IMR-90 (cell line): ENCODE results near the gene AGXT.

ENCODE experiments used
- BHLHE40 ChIP-seq: fragments of 150-350 bp; IDR thresholded peaks from 2 replicates; pipeline ENCODE4 v1.6.1; 2016; ENCODE audit warnings: mild to moderate bottlenecking, low read depth, low read length
- CEBPB ChIP-seq: IDR thresholded peaks from 2 replicates; pipeline ENCODE4 v1.6.1; 2012; ENCODE audit warnings: low read depth, low read length, improper control_type of control experiment
- CHD1 ChIP-seq: IDR thresholded peaks from 2 replicates; pipeline ENCODE4 v1.6.1; 2012; ENCODE audit warnings: low read depth, low read length, improper control_type of control experiment
- FOS ChIP-seq: fragments of 150-350 bp; IDR thresholded peaks from 2 replicates; pipeline ENCODE4 v1.6.1; 2016; ENCODE audit warnings: low read depth, low read length
- MAFK ChIP-seq: IDR thresholded peaks from 2 replicates; pipeline ENCODE4 v1.6.1; 2012; ENCODE audit warnings: low read depth, low read length, improper control_type of control experiment
- MAZ ChIP-seq: IDR thresholded peaks from 2 replicates; pipeline ENCODE4 v1.6.1; 2012; ENCODE audit warnings: low read depth, mild to moderate bottlenecking, low read length, improper control_type of control experiment, moderate library complexity, borderline replicate concordance
- MXI1 ChIP-seq: IDR thresholded peaks from 2 replicates; pipeline ENCODE4 v1.6.1; 2012; ENCODE audit warnings: low read depth, mild to moderate bottlenecking, low read length, moderate library complexity, borderline replicate concordance
- NFE2L2 ChIP-seq: fragments of 150-350 bp; IDR thresholded peaks from 2 replicates; pipeline ENCODE4 v1.6.1; 2016; ENCODE audit warnings: low read depth, mild to moderate bottlenecking, low read length
- POLR2A ChIP-seq: IDR thresholded peaks from 2 replicates; pipeline ENCODE4 v1.6.1; 2012; ENCODE audit warnings: mild to moderate bottlenecking, low read depth, low read length
- RAD21 ChIP-seq: IDR thresholded peaks from 2 replicates; pipeline ENCODE4 v1.6.1; 2012; ENCODE audit warnings: low read length, improper control_type of control experiment
- RCOR1 ChIP-seq: IDR thresholded peaks from 2 replicates; pipeline ENCODE4 v1.6.1; 2012; ENCODE audit warnings: mild to moderate bottlenecking, low read length, improper control_type of control experiment; ENCODE audit not compliant: insufficient replicate concordance
- RFX5 ChIP-seq: IDR thresholded peaks from 2 replicates; pipeline ENCODE4 v1.8.0; 2012; ENCODE audit warnings: low read depth, mild to moderate bottlenecking, low read length, moderate library complexity
- SMC3 ChIP-seq: fragments of 150-350 bp; IDR thresholded peaks from 2 replicates; pipeline ENCODE4 v1.6.1; 2016; ENCODE audit warnings: low read depth, mild to moderate bottlenecking, antibody characterized with exemption, low read length, moderate library complexity
- TF ChIP-seq, protein P1 (sequence below): conservative IDR thresholded peaks from 2 replicates; pipeline ENCODE4 v1.5.1; 2012; ENCODE audit warnings: mild to moderate bottlenecking, low read depth, low read length, improper control_type of control experiment

DNA sequence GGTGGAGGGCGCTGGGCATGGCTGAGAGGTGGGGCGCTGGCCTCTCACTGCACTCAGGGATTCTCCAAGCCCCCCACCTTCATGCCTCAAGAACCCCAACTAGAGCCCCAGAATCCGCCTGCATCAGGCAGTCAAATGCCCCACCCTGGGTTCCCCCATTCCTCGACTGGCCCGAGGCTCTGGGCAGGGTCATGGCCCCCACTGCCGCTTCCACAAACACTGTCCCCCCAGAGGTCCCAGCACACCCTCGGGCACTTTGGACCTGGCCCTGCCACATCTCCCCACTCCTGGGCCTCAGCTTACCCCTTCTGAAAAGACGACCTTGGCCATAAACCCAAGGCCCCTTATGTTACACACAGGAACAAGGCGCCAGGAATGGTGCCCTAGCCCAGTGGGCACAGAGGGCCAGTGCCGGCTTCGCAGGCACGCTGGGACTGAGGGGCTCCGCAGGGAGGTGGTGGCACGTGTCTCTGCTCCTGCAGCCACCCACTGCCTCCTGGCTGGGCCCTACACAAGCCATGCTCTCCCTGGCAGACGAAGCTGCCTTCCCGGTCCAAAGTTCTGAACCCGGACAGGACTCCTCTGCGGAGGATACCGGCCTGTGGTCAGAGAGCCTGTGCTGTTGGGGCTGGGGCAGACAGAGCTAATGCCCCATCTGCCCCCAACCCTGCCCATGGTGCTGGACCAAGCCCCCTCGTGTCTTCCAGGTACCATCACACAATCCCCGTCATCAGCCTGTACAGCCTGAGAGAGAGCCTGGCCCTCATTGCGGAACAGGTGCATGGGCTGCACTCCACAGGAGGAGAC, 6.8 kb downstream of the AGXT start:
- TF ChIP-seq CHD1 (no peak), RFX5 (no peak), MXI1 (no peak), POLR2A (no peak), RCOR1 (no peak), CEBPB (no peak), MAFK (no peak), RAD21 (no peak), FOS (no peak), BHLHE40 (no peak), NFE2L2 (no peak), MAZ (no peak), SMC3 (no peak)
- TF ChIP-seq, protein P1, sequence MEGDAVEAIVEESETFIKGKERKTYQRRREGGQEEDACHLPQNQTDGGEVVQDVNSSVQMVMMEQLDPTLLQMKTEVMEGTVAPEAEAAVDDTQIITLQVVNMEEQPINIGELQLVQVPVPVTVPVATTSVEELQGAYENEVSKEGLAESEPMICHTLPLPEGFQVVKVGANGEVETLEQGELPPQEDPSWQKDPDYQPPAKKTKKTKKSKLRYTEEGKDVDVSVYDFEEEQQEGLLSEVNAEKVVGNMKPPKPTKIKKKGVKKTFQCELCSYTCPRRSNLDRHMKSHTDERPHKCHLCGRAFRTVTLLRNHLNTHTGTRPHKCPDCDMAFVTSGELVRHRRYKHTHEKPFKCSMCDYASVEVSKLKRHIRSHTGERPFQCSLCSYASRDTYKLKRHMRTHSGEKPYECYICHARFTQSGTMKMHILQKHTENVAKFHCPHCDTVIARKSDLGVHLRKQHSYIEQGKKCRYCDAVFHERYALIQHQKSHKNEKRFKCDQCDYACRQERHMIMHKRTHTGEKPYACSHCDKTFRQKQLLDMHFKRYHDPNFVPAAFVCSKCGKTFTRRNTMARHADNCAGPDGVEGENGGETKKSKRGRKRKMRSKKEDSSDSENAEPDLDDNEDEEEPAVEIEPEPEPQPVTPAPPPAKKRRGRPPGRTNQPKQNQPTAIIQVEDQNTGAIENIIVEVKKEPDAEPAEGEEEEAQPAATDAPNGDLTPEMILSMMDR, result no peak
